C4-2B (cell line): ENCODE data around the gene PAXX.
A peak's percentile ranks its signal among the peaks of the same experiment; 100 is the strongest.

Experiments used
- ZFX ChIP-seq: fragments of 450-650 bp; IDR thresholded peaks from 2 replicates; pipeline ENCODE4 v1.6.1; 2017
- TF ChIP-seq, protein P1 (sequence below): fragments of 450-650 bp; conservative IDR thresholded peaks from 2 replicates; pipeline ENCODE4 v1.5.1; 2017; ENCODE audit warnings: mild to moderate bottlenecking

DNA sequence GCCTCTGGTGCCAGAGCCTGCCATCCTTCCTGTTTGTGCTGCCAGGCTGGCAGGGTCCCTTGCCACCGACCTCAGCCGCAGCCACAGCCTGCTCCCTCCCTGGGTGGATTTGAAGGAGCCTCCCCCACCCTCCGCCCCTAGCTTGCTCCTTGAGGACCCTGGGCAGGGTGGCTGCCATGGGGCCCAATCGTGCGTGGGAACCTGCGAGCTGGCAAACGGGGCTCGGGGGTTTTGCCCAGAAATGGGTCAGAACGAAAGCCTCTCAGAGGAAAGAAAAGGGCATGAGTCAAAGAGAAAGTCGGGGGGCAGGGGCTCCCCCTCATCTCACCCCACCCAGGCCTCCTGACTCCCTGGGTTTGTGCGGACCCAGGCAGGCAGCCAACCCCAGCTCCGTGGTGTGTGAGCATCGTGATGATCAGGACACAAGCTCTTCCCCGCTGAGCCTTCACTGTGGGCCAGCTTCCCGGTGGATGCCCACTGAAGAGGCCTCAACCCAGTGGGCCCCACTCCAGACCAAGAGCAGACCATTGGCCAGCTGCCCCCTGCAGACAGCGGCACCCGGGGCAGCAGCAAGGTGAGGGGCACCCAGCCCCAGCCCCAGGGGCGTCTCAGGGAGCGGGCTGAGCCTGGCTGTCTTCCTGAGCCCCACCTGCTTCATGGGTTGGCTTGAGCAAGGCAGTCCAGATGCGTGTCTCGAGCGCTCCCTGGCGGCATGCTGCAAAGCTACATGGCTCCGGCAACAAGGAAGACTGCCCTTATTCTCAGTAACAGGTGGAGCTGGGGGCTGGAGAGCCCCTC, 42.7 kb downstream of the PAXX start:
- TF ChIP-seq, protein P1, sequence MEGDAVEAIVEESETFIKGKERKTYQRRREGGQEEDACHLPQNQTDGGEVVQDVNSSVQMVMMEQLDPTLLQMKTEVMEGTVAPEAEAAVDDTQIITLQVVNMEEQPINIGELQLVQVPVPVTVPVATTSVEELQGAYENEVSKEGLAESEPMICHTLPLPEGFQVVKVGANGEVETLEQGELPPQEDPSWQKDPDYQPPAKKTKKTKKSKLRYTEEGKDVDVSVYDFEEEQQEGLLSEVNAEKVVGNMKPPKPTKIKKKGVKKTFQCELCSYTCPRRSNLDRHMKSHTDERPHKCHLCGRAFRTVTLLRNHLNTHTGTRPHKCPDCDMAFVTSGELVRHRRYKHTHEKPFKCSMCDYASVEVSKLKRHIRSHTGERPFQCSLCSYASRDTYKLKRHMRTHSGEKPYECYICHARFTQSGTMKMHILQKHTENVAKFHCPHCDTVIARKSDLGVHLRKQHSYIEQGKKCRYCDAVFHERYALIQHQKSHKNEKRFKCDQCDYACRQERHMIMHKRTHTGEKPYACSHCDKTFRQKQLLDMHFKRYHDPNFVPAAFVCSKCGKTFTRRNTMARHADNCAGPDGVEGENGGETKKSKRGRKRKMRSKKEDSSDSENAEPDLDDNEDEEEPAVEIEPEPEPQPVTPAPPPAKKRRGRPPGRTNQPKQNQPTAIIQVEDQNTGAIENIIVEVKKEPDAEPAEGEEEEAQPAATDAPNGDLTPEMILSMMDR = peak; percentile 96
- TF ChIP-seq ZFX = no peak
